MG63 (cell line): ENCODE data around the gene LAMB3. TPM values are rescaled to one million over a fixed set of nuclear protein-coding genes. Genes with fewer than 3 reads are reported as not detected.
A peak's percentile ranks its signal among the peaks of the same experiment; 100 is the strongest.

Source experiments
- DNase-seq: peaks from one replicate; pipeline ENCODE4 v3.0.0-alpha.2; 2020
- H3K27me3 ChIP-seq: fragments of 250-450 bp; sonication (Bioruptor Pico); 2 replicates; pipeline ENCODE4 v1.5.1; 2020; ENCODE audit warnings: mild to moderate bottlenecking, moderate library complexity
- H3K36me3 ChIP-seq: fragments of 250-450 bp; sonication (Bioruptor Pico); 2 replicates; pipeline ENCODE4 v1.5.1; 2020; ENCODE audit warnings: mild to moderate bottlenecking, moderate library complexity
- H3K4me3 ChIP-seq: fragments of 250-450 bp; sonication (Bioruptor Pico); 2 replicates; pipeline ENCODE4 v1.5.1; 2020; ENCODE audit warnings: mild to moderate bottlenecking, moderate library complexity
- H3K9me3 ChIP-seq: fragments of 250-450 bp; sonication (Bioruptor Pico); 2 replicates; pipeline ENCODE4 v1.5.1; 2020; ENCODE audit warnings: mild to moderate bottlenecking, moderate library complexity
- total RNA-seq: library from RNA; depleted of rRNA; stranded (reverse); fragments of >200 nt; shearing (Covaris generic); gene quantifications from 2 replicates; pipeline ENCODE4 v1.2.3, GENCODE V29; 2014; ENCODE audit warnings: low replicate concordance

The LAMB3 gene
- total RNA-seq, 1 experiment from 2014 or later, result 4.7 TPM

DNA sequence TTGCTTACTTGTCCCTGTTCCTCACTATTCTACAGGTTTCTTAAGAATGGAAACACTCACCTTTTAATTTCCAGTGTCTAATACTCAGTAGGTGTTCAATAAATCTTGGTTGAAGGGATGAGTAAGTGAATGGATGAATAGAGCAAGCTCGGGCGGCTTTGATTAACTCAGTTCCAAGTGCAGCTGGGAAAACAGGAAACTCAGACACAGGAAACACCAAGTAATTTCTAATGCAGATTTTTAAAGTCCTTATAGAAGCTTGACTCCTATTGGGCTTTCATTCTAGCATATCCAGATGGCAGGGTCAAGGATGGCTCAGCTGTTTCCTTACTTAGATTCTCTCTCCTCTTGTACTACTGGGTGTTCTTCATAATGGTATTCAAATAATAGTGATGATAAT lies 54.7 kb downstream of the LAMB3 start:
- H3K27me3 ChIP-seq, result no peaks in the 10 kb centered on the region
- no peak overlapping the region for H3K4me3 ChIP-seq
- no peaks in the 10 kb centered on the region for H3K36me3 ChIP-seq
- no peaks in the 10 kb centered on the region for H3K9me3 ChIP-seq
- DNase-seq, result no peak

- no peaks in the 10 kb centered on the region for H3K36me3 ChIP-seq
- H3K9me3 ChIP-seq, result no peaks in the 10 kb centered on the region
- H3K4me3 ChIP-seq, result no peak overlapping the region
- peak; percentile 45 for DNase-seq
- H3K27me3 ChIP-seq, result no peaks in the 10 kb centered on the region
Measured at GRCh38 chr1:209595599-209596285, 56.5 kb downstream of the LAMB3 start.

DNA sequence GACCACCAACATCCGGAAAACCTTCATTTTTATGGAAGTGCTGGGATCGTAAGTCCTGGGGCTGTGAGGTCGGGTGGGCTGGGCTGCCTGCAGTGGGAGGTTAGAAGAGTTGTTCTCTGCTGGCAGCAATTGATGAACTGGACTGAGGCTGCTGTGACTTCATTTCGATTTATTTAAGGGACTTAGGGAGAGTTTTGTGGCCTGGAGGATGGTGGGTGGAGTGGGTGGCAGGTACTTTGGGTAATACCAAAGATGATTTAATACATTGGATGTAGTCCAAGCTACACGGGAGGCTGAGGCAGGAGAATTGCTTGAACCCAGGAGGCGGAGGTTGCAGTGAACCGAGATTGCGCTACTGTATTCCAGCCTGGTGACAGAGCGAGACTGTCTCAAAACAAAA lies 57.2 kb downstream of the LAMB3 start:
- H3K9me3 ChIP-seq, result no peaks in the 10 kb centered on the region
- H3K27me3 ChIP-seq, result no peaks in the 10 kb centered on the region
- no peak for DNase-seq
- no peak overlapping the region for H3K4me3 ChIP-seq
- no peaks in the 10 kb centered on the region for H3K36me3 ChIP-seq

DNA sequence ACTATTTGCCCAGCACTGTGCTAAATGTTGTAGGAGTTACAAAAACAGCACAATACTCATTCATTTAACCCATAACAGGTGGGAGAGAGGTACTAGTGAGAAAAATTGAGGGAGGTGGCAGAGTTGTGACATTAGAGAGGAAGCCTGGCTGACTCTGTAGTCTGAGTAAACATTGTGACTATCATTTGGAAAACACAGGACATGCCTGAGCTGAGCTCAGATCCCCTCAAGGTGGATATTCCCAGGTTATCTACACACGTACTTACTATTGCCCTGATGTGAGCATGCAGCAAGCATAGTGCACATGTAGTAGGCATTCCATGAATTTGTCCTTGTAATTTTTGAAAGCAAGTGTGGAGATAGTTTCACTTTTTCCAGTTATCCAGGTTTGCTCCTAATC lies 57.8 kb downstream of the LAMB3 start:
- H3K9me3 ChIP-seq, result no peaks in the 10 kb centered on the region
- H3K27me3 ChIP-seq, result no peaks in the 10 kb centered on the region
- no peak overlapping the region for H3K4me3 ChIP-seq
- DNase-seq, result no peak
- no peaks in the 10 kb centered on the region for H3K36me3 ChIP-seq

DNA sequence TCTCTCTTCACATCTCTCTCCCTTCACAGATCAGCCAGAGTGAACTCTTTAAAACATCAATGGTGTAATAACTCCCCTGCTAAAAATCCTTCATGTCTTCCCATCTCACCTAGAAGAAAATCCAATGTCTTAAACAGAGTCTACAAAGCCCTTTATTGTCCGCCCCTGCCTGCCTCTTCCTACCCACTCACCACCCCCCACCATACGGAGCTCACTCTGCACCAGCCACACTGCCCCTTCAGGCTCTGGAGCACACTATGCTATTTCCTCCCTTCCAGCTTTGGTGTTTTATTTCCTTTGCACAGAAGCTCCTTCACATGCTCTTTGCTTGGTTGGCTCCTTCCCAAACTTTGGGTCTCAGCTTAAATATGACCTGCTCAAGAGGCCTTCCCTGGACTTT lies 58.5 kb downstream of the LAMB3 start:
- Histone ChIP-seq H3K36me3 (no peaks in the 10 kb centered on the region), H3K9me3 (no peaks in the 10 kb centered on the region), H3K4me3 (no peak overlapping the region), H3K27me3 (no peaks in the 10 kb centered on the region)
- DNase-seq, result no peak

- peak; percentile 58 for DNase-seq
- Histone ChIP-seq H3K27me3 (peaks cover 8% of the 10 kb centered on the region), H3K36me3 (no peaks in the 10 kb centered on the region), H3K9me3 (no peaks in the 10 kb centered on the region), H3K4me3 (no peak overlapping the region)
Measured at GRCh38 chr1:209590405-209590804, 61.8 kb downstream of the LAMB3 start.

- no peak for DNase-seq
- H3K36me3 ChIP-seq, result no peaks in the 10 kb centered on the region
Measured at GRCh38 chr1:209589863-209590262, 62.4 kb downstream of the LAMB3 start.

GRCh38 chr1:209589440-209589839 lies 62.8 kb downstream of the LAMB3 start:
- Histone ChIP-seq H3K4me3 (no peak overlapping the region), H3K9me3 (no peaks in the 10 kb centered on the region), H3K36me3 (no peaks in the 10 kb centered on the region), H3K27me3 (peaks cover 15% of the 10 kb centered on the region)
- no peak for DNase-seq

More at GRCh38 chr1:209589863-209590262, 62.4 kb downstream of the LAMB3 start:
- Histone ChIP-seq H3K27me3 (peaks cover 11% of the 10 kb centered on the region), H3K4me3 (no peak overlapping the region), H3K9me3 (no peaks in the 10 kb centered on the region)

GRCh38 chr1:209587789-209588188 lies 64.4 kb downstream of the LAMB3 start:
- H3K36me3 ChIP-seq, result no peaks in the 10 kb centered on the region
- H3K4me3 ChIP-seq, result no peak overlapping the region
- no peak for DNase-seq
- H3K27me3 ChIP-seq, result peaks cover 16% of the 10 kb centered on the region
- no peaks in the 10 kb centered on the region for H3K9me3 ChIP-seq

DNA sequence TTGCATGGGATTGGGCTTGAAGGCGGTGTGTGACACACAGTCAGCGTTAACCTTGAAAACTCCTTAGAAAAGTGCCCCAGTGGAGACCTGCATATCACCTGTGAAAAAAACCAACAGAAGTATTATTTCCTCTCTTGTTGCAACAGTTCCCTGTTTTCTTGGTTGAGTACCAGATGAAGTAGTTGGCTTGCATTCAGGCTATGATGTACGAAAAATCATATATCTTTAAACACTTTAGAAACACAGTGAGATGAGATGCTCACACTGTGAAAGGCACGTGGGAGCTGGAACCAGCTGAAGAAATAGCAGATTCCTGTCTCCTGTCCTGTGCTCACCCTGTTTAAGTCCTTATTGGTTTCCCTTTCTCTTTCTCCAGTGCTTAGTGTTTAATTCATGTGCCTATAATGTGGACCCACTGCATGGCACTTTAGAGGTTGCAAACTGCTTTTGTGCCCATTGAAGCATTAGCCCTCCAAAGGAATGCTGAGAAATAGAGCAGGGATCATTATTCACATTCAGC lies 65.9 kb downstream of the LAMB3 start:
- DNase-seq, result no peak
- no peak overlapping the region for H3K4me3 ChIP-seq
- H3K36me3 ChIP-seq, result no peaks in the 10 kb centered on the region
- H3K27me3 ChIP-seq, result peaks cover 16% of the 10 kb centered on the region
- H3K9me3 ChIP-seq, result no peaks in the 10 kb centered on the region

- Histone ChIP-seq H3K4me3 (no peak overlapping the region), H3K9me3 (no peaks in the 10 kb centered on the region)
Measured at GRCh38 chr1:209585672-209586071, 66.6 kb downstream of the LAMB3 start.

GRCh38 chr1:209585197-209585596 lies 67.0 kb downstream of the LAMB3 start:
- Histone ChIP-seq H3K9me3 (no peaks in the 10 kb centered on the region), H3K4me3 (no peak overlapping the region), H3K27me3 (peaks cover 16% of the 10 kb centered on the region), H3K36me3 (no peaks in the 10 kb centered on the region)
- no peak for DNase-seq

More at GRCh38 chr1:209585672-209586071, 66.6 kb downstream of the LAMB3 start:
- no peaks in the 10 kb centered on the region for H3K36me3 ChIP-seq
- peaks cover 16% of the 10 kb centered on the region for H3K27me3 ChIP-seq
- peak; percentile 65 for DNase-seq

DNA sequence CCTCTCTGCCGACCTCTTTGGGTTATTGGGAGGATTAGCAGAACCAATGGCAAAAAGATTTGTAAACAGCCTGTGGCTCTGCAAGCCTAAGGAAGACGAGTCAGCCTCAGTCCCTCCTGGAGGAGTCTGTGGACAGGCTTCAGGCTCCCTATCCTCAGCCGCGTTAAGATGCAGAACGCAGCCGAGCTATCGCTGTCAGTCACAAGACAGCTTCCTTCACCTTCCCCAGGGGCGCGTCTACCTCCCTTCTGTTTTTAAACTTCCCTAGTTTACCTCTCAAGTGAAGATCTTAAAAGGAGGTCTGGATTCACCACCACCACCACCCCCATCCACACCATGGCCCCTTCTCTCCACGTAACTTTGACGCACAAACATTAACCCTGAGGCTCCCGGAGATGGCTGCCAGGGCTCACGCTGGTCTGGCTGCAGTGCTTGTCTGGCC lies 68.0 kb downstream of the LAMB3 start:
- no peaks in the 10 kb centered on the region for H3K36me3 ChIP-seq

DNA sequence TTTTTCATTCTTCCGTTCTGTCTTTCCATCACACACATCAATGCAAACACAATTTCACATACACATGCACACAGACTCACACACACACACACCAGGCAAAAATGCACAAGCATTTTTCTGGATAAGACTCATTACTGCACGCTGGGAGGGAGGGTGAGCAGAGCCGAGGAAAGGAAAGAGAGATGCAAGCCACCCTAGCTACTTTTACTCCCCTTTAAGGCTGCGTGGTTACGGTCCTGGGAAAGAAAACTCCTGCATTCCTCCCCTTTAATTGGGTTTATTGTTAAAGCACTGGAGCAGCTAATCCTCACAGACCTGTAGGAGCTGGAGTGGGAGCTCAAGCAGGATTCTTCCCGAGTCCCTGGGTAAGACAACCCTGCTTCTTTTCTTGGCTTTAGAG lies 68.8 kb downstream of the LAMB3 start, which contains the start of gene CAMK1G:
Gene CAMK1G (plus strand): TSS at position 307 of the 400 bp plus-strand sequence. CDS start 11,270 bp downstream, outside the sequence.
- no peaks in the 10 kb centered on the region for H3K9me3 ChIP-seq
- H3K36me3 ChIP-seq, result no peaks in the 10 kb centered on the region
- peaks cover 16% of the 10 kb centered on the region for H3K27me3 ChIP-seq
- no peak within 1 kb of the TSS for H3K4me3 ChIP-seq
- no peak for DNase-seq

More for the DNA sequence above, 68.0 kb downstream of the LAMB3 start:
- Histone ChIP-seq H3K4me3 (no peak overlapping the region), H3K27me3 (peaks cover 16% of the 10 kb centered on the region), H3K9me3 (no peaks in the 10 kb centered on the region)
- no peak for DNase-seq

DNA sequence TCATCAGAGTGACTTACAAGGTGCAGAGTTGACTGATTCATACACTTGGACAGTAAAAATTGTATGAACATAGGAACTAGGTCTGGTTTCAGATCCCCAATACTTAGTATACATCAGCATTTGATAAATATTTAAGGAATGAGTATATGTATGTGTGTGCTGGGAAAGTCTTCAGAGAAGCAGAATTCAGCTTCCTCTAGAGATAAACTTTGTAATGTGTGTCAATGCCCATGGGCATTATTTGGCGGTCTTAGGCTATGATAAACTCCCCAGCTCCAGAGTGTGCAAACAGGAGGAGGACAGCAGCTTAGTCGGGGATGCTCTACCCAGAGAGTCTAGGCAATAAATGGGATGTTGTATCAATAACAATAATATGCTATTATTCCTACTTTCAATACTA lies 71.6 kb downstream of the LAMB3 start:
- no peak for DNase-seq
- no peaks in the 10 kb centered on the region for H3K36me3 ChIP-seq
- no peak overlapping the region for H3K4me3 ChIP-seq
- no peaks in the 10 kb centered on the region for H3K9me3 ChIP-seq
- peaks cover 10% of the 10 kb centered on the region for H3K27me3 ChIP-seq

GRCh38 chr1:209577346-209577745 lies 74.9 kb downstream of the LAMB3 start:
- Histone ChIP-seq H3K36me3 (no peaks in the 10 kb centered on the region), H3K9me3 (no peaks in the 10 kb centered on the region), H3K4me3 (no peak overlapping the region), H3K27me3 (peaks cover 19% of the 10 kb centered on the region)
- DNase-seq, result no peak

DNA sequence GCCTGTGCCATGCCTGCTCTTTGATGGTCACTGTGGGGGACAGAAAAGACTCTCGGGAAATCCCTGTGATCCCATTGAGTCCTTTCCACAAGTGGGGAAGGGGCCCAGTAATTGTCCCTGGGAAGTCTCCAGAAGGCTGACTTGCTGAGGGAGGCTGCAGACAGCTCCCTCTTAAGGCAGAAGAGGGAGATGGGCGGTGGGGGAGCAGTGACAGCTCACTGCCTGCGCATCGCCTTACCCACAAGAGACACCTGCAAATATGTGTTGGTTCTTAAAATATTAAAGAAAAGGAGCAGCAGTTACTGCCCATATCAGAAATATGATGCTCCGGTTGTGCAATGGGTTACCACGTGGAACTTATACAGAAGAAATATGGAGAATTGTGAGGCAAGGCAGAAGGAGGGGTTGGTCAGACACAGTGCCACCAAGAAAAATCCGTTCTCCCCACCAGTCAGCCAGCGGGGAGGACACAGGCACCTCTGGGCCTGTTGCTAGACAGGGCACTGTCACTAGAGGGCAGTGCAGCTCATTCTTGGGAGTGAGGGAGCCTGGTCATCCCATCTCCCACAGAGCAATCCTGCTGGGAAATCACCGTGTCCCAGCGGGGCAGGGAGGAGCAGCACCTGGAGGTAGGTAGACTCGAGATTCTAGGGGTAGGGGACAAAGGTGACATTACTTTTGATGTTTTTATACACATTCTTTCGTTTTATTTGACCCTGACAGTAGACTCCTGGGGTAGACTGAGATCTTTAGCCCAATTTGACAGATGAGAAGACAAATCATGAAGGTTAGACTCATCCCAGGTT lies 75.6 kb downstream of the LAMB3 start:
- Histone ChIP-seq H3K9me3 (no peaks in the 10 kb centered on the region), H3K27me3 (peaks cover 27% of the 10 kb centered on the region), H3K4me3 (no peak overlapping the region), H3K36me3 (no peaks in the 10 kb centered on the region)
- DNase-seq, result peak; percentile 63
